Left kidney (tissue), 2 donors: ENCODE measurements around the gene PARP3. TPM values are rescaled to one million over a fixed set of nuclear protein-coding genes. Genes with fewer than 3 reads are reported as not detected.
A peak's percentile ranks its signal among the peaks of the same experiment; 100 is the strongest.

Experiments
- DNase-seq: peaks from one replicate; pipeline ENCODE4 v3.0.0-alpha.2; 2013
- polyA plus RNA-seq: library from polyadenylated mRNA; unstranded; fragments of 120-200 nt; gene quantifications from one replicate; pipeline ENCODE4 v1.2.1, GENCODE V29; 2013; ENCODE audit not compliant: insufficient read length

The PARP3 gene
- polyA plus RNA-seq, 1 donor: 18.0 TPM

DNA sequence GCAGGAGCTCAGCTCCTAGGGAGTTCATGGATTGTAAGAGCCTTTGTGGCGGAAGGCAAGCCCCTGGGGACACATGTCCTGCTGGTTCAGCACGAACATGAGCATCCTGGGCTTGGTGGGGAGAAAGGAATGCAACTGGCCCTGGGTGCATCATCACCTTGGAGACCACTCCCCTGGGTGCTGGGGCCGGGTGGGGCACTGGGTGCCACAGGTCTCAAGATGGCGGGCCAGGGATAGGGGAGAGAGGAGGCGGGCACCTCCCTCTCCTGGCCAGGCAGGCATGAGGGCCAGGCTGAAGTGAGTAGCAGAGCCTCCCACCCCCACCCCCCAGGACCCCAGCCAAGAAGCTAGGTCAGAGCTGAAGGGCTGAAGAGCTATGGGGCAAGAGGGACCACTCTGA is 24.3 kb downstream of the PARP3 start:
- no peak for DNase-seq

DNA sequence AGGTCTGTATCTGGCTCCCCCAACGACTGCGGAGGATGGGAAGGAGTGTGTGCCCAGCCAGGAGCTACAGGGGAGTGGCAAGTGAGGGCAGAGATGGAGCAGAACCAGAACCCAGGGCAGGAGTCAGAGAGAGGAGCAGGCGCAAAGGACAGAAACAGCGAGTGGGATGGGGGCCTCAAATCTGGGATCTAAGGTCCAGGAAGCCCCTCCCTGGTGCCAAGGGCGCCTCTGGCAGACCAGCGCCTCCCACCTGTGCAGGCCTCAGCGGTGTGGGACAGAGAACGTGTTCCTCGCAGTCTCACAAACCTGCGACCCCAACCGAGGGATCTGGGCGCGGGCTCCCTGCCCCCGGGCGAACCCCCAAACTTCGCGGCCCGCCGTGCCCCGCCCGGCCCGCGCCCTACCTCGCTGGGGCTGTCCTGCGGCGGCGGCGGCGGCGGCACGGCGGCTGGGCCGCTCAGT is 24.8 kb downstream of the PARP3 start:
- no peak for DNase-seq

GRCh38 chr3:51967384-51968169 is 25.4 kb downstream of the PARP3 start, which contains the start of gene PCBP4:
Gene PCBP4, minus strand, starts transcription at chr3:51967454. Its CDS starts 6,214 bp downstream, at chr3:51961240.
- DNase-seq: peak; percentile 53

- peak; percentile 58 for DNase-seq
These were observed 26.1 kb downstream of the PARP3 start for GRCh38 chr3:51968170-51968775.

- no peak for DNase-seq
These were observed 26.9 kb downstream of the PARP3 start for GRCh38 chr3:51968883-51969678.

DNA sequence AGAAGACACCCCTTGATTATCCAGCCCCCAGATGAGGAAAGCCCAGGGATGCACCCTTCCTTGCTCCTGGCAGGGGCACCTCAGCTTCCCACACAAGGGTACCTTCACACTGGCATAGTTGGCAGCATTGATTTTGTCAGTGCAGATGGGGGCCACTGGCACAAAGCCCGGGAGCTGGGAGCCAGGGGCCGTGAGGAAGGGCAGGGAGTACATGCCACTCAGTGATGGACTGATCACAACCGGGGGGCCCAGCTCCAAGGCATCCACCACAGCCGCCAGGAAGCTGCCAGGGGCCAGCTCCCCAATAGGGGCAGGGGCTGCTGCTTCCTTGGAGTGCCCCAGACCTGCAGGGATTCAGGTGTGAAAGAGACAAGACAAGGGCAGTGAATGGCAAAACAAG is 27.7 kb downstream of the PARP3 start:
- no peak for DNase-seq

DNA sequence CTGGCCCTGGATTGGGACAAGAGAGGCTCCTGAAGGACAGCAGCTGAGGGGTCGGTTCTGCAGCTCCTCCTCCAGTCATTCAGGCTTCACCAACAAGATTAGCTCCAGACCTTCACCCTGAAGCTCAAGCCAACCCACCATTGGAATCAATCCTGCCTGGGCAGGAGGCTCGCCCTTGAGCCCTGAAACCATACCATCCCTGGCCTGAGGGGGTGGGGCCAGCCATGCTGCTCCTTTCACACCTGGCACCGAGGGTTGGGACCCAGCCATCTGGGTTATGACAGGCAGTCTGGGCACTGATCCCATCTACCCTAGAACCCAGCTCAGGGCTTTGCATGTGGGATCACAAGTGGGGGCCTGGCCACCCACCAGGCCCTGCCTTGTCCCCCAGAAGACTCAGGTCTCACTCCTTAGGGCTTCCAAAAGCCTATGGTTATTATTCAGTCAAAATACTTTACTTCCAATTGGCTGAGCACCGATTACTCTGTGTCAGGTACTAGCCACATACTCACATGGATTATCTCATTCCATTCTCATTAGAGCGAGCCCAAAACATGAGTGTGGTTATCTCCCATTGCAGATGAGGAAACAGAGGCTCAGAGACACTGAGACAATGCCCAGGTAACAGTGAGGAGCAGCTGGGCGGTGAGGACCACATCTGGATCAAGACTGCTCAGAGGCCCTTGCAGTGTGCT is 28.6 kb downstream of the PARP3 start:
- DNase-seq: no peak

GRCh38 chr3:51971350-51971749 is 29.2 kb downstream of the PARP3 start:
- DNase-seq: no peak

DNA sequence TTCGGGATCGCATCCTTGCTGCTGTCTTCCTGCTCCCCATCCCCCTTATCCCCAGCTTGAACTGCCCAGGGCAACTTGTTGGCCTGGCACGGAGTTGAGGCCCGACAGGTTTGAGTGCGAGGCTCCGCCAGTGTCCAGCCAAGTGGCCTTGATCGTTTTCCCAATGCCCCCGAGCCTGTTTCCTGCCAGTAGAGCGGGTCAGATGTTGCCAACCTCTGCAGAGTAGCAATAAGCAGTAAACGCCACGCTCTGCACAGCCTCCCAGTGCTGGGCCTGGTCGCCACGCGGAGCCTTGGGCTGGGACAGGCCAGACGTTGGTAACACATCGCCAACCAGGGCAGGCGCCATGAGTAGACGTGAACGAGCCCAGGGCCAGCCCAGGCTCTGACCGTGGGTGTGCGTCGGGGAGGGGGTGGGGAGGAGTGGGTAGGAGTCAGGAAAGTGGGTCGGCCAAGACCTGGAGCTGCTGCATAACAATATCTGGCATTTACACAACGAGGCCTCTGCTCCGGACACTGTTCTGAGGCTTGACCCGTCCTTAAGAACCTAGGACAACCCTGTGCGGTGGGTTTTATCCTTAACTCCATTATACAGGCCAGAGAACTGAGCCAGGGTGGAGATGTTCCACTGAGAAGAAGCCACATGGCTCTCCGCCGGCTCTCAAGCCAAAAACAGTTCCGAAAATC is 32.3 kb downstream of the PARP3 start:
- no peak for DNase-seq

- DNase-seq: no peak
These were observed 33.0 kb downstream of the PARP3 start, which contains the start of gene ABHD14A for GRCh38 chr3:51974963-51975851. Gene ABHD14A, plus strand, starts transcription at chr3:51975064. Its CDS starts 72 bp downstream, at chr3:51975136.

DNA sequence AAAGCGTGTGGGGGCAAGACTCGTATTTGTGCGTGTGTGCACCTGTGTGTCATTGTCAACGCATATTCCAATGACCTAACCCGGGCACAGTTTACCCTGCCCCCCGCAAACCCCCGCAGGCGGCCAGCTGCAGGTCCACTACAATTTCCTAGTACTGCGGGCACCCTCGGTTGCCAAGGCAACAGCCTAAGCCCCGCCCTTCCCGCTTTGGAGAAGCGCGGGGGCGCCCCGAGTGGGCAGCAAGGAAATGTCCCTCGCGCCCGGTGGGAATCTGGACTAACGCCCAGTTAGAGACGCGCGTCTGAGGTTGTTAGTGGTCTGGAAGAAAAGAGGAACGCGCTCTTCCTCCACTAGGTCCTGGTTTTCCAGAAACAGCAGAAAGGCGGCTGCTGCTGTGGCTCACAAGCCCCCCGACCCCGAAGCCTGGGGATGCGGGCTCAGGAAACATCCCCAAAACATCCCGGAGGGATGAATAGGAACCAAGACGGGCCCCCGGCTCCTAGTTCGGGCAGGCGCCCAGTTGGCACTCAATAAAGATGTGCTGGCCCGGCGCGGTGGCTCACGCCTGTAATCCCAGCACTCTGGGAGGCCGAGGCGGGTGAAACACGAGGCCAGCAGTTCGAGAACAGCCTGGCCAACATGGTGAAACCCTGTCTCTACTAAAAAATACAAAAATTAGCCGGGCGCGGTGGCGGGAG is 33.8 kb downstream of the PARP3 start:
- peak; percentile 69 for DNase-seq

GRCh38 chr3:51977446-51978142 is 35.4 kb downstream of the PARP3 start:
- DNase-seq: no peak

GRCh38 chr3:51978143-51978502 is 36.0 kb downstream of the PARP3 start:
- DNase-seq: no peak

GRCh38 chr3:51980253-51980652 is 38.1 kb downstream of the PARP3 start:
- DNase-seq: no peak

DNA sequence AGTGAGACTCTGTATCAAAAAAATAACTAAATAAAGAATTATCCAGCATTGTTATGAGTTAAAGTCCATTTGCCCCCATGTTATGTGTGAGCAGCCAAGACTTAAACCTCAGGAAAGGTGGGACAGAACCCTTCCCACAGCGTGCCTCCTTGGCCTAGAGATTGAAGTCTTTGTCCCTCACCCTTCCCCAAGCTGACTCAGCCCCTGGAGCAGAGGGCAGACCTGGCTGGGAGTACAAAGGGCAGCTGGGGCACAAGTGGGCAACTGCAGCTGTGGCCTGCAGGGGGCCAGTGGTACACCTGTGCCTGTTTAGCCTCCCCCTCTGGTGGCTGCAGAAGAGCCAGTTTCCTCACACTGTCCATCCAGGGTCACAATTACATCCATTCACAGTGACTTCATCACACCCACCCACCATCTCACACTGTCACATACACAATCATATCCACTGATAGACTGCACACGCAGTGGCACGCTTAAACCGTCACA is 40.2 kb downstream of the PARP3 start:
- DNase-seq: no peak

- peak; percentile 78 for DNase-seq
These were observed 40.8 kb downstream of the PARP3 start, which contains the start of gene ACY1 for GRCh38 chr3:51982838-51983577. Gene ACY1, plus strand, starts transcription at chr3:51983535. Its CDS starts 530 bp downstream, at chr3:51984065.

GRCh38 chr3:51983578-51984268 is 41.6 kb downstream of the PARP3 start:
- no peak for DNase-seq
